WI38 (cell line): Measurements from ENCODE around the gene ROCK1.

ENCODE experiments used
- H3K4me3 ChIP-seq: 2 replicates; pipeline ENCODE4 v1.5.1; 2011; ENCODE audit warnings: low read depth, mild to moderate bottlenecking, control low read depth, low read length
- CTCF ChIP-seq: IDR thresholded peaks from 2 replicates; pipeline ENCODE4 v1.5.1; 2012; ENCODE audit warnings: low read depth, mild to moderate bottlenecking, control low read depth, low read length

ROCK1 gene

GRCh38 chr18:21054252-21054821 lies 57.3 kb downstream of the ROCK1 start:
- H3K4me3 ChIP-seq: no peak overlapping the region
- no peak for TF ChIP-seq CTCF

- TF ChIP-seq CTCF: no peak
- H3K4me3 ChIP-seq: no peak overlapping the region
Measured at GRCh38 chr18:21053127-21053526, 58.5 kb downstream of the ROCK1 start.

- no peak for TF ChIP-seq CTCF
- no peak overlapping the region for H3K4me3 ChIP-seq
Measured at GRCh38 chr18:21052385-21052784, 59.2 kb downstream of the ROCK1 start.

GRCh38 chr18:21051620-21052019 lies 60.0 kb downstream of the ROCK1 start:
- H3K4me3 ChIP-seq: no peak overlapping the region
- no peak for TF ChIP-seq CTCF

GRCh38 chr18:21049306-21049705 lies 62.3 kb downstream of the ROCK1 start:
- H3K4me3 ChIP-seq: no peak overlapping the region
- TF ChIP-seq CTCF: no peak

- no peak for TF ChIP-seq CTCF
- H3K4me3 ChIP-seq: no peak overlapping the region
Measured at GRCh38 chr18:21047126-21047525, 64.5 kb downstream of the ROCK1 start.

- TF ChIP-seq CTCF: no peak
- H3K4me3 ChIP-seq: no peak overlapping the region
Measured at GRCh38 chr18:21040466-21040865, 71.1 kb downstream of the ROCK1 start.
